Suppressor macrophage treated with lipopolysaccharide for 1 hour (primary cell): ENCODE measurements around the gene PRUNE1.

Experiments
- DNase-seq, 3 donors: peaks; one replicate each; pipeline ENCODE4 v3.0.0-alpha.2; 2020 to 2022

Gene PRUNE1

GRCh38 chr1:150979092-150980056 is 28.9 kb upstream of the PRUNE1 start:
- DNase-seq, result peak; percentile 94 to 95 (median 94)

- no peak for DNase-seq
Measured at GRCh38 chr1:150981177-150981804, 27.0 kb upstream of the PRUNE1 start.

DNA sequence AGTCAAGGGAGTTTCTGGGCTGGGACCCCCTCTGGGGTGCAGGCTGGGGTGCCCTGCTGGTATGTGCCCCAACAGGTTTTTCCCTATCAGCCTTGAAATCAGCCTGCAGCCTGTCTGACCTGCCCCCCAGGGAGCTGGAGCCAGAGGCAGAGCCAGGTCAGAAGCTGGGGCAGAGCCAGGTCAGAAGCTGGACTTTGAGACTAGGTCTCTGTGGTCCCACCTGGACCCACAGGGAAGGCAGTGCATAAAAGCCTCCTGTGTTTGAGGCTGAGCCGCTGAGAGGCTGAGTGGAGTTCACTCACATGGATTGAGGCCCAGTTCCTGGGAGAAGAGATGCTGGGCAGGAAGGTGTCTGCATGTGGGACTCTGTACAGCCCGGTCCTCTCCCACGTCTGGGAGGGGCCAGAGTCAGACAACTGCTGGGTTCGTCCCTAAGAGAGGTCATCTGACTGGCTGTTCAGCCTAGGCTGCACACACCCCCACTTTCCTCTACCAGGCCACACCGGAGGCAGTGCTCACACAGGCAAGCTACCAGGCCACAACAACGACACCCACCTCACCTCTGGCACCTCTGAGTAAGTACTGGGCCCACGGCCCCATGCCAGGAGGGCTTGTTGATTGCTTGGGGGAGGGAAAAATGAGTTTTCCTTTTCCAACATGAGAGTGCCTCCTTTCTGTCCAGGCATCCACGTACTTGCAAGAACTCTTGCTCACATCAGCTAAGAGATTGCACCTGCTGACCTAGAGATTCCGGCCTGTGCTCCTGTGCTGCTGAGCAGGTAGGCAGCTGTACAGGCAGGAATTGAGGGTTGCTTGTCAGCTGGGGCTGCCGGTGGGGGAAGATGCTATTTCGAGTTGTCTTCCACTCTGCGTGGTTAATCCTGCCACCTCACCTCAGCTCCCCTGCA is 26.2 kb upstream of the PRUNE1 start, which contains the start of gene ANXA9:
TSS of gene ANXA9 (plus strand) at position 488 of the 908 bp plus-strand sequence. CDS start 814 bp downstream, outside the sequence.
- peak in 2 of 3 donors; percentile 37 to 65 for DNase-seq

- no peak for DNase-seq
Measured at GRCh38 chr1:150985179-150985825, 22.9 kb upstream of the PRUNE1 start.

- DNase-seq, result no peak
Measured at GRCh38 chr1:150987924-150988323, 20.3 kb upstream of the PRUNE1 start.

DNA sequence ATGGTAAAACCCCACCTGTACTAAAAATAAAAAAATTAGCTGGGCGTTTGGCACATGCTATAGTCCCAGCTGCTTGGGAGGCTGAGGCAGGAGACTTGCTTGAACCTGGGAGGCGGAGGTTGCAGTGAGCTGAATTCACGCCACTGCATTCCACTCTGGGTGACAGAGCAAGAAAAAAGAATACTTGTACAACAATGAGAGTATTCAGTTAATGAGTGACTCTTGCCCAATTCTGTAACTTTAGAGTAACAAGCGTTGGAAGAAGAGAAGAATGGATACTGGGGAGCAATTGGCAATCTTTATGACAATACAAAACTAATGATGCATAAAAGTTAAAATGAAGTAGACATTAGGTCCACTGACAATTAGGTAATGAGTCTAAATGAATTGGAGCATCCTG is 15.6 kb upstream of the PRUNE1 start:
- DNase-seq, result no peak

DNA sequence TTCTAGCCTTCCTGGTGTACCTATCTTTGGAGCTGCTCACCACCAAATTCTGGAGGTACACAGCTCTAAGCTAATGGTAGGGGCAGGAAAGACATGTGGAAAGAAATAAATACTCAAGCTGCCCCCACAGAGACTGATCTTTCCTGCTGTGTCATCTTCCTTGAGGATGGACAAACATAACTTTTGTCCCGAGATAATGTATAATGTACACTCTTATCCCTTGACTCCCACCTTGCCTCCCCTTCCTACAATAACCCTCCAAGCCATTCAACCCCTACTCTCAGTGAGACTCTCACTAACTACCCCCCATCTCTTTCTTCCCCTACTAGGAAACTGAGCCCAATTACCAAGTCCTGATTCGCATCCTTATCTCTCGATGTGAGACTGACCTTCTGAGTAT is 14.0 kb upstream of the PRUNE1 start:
- no peak for DNase-seq

- no peak for DNase-seq
Measured at GRCh38 chr1:150995460-150995859, 12.8 kb upstream of the PRUNE1 start.

- DNase-seq, result peak; percentile 57 to 65 (median 65)
Measured at GRCh38 chr1:150995896-150996295, 12.4 kb upstream of the PRUNE1 start.

DNA sequence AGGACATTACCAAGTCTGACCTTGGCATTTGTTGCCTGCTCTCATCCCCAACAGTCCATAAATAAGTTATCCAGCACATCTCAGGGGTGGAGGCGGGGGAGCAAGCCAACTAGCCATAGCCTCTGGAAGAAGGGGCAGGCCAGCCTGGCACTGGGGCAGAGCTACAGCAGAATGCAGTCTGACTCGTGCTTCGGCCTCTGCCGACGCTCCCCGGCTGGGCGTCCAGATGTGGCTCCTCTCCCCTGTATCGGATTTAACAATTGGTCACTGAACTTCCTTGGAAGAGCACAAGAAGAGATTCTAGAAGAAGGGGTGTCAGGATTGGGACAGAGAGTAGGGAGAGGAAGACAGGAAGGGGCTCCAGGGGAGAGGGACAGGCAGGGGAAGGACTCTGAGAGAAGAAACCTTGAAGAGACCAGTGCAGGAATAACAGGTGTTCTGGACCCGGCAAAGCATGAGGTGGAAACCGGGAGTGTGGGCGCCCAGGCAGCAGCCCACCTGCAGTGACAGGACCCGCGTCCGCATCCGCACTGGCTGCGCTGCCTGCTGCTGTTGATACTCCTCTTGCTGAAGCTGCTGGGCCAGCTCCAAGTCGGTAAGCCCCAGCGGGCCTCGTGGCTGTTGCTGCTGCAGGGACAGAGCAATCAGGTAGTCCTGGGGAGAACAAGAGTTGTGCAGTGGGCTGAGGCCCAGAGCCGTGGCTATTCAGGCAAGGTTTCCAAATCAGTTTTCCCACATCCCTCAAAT is 10.9 kb upstream of the PRUNE1 start:
- DNase-seq, result no peak

GRCh38 chr1:150997949-150998348 is 10.3 kb upstream of the PRUNE1 start:
- DNase-seq, result no peak

DNA sequence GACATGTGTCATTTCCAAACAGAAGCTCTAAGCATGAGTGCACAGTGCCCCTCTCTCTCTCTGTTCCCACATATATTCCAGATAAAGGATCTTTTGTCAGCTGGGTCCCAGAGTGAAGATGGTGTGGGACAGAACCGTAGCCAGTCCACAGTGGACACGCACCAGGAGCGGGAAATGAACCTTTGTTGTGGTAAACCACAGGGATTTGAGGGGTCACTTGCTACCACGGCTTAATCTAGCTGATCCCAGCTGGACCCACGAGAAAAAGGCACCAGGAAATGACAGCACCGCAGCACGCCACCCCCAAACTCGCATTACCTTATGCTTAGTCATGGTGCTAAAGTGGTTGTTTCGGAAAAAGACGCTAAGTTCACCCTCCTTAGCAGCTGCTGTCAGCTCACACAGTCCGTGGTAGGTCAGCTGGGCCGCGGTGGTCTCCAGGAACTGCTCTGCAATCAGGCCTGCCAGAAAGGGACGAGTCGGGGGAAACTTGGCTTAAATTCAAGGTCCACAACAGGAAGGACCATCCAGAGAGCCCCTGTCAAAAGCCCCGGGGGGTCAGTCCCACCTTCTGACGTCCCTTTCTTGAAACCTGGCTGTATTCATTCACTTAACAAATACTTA is 9.1 kb upstream of the PRUNE1 start:
- peak; percentile 76 to 85 (median 84) for DNase-seq

GRCh38 chr1:150999926-151000325 is 8.3 kb upstream of the PRUNE1 start:
- peak; percentile 55 to 77 (median 65) for DNase-seq

DNA sequence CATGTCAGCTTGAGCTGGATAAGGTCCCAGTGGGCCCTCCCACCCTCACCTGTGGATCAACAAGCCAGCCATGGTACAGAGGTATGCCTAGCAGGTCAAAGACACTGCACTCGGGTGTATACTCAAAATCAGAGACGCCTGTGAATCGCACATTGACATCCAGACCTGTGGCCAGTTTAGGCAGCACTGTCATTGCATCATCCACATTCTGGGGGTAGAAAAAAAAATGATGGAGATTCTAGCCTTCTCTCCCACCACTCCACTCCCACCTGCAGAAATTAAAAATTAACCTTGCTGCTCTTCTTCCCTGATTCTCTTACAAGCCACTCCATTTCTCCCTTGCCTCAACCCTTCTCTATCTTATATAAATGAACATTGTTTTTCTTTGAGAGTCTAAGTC is 7.8 kb upstream of the PRUNE1 start:
- no peak for DNase-seq

DNA sequence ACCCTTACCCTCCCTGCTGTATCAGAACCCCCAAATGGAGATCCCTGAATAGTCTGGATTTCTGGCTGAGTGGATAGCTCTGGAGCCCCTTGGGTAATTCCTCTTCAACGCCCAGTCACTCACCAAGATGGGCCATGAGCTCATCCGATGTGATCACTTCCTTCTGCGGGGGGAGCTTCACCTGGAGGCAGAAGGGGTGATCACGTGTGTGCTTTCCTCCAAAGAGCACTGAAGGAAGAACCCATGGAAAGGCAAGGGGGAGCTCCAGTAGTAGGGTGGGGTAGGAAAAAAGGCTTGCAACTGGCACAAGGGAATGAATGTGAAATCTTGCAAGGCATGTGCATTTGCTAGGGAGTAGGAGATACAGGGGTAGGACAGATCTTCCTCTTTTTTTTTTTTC is 6.6 kb upstream of the PRUNE1 start:
- DNase-seq, result peak; percentile 80 to 81 (median 81)

DNA sequence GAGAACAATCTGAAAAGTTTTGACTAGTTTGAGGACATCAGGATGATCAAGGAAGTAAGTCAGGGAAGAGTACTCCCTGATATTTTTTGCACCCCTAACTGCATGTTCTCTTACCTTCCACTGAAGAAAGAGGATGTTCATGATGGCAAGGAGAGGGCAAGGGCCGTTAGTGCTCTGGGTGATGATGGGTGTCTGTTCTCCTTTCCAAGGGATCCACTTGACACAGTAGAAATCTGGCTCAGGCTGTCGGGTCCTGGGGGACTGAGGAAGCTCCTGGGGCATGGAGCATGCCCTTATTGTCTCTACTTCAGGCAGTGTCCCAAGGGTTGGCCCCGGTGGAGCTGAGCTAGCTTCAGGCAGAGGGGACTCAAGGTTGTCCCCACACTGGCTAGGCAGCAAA is 6.2 kb upstream of the PRUNE1 start:
- no peak for DNase-seq

- no peak for DNase-seq
Measured at GRCh38 chr1:151002611-151003010, 5.6 kb upstream of the PRUNE1 start.

DNA sequence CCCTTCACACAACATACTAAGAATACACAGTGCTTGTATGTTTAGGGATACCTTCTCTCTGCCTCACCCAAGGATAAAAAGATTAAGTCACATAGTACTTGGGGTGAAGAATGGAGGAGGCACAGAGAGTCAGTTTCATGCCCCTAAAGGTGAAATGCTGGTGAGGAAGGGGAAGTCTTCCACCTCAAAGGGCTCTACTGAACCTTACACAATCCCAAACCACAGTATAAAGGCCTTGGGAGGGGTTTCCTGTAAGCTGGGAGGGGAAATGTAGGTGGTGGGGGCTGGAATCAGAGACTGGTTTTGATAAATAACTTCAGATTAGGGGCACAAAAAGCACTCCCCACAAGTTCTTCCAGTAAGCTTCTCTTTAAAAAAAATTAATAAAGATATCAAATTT is 5.1 kb upstream of the PRUNE1 start:
- no peak for DNase-seq

GRCh38 chr1:151005729-151006319 is 2.4 kb upstream of the PRUNE1 start:
- no peak for DNase-seq

DNA sequence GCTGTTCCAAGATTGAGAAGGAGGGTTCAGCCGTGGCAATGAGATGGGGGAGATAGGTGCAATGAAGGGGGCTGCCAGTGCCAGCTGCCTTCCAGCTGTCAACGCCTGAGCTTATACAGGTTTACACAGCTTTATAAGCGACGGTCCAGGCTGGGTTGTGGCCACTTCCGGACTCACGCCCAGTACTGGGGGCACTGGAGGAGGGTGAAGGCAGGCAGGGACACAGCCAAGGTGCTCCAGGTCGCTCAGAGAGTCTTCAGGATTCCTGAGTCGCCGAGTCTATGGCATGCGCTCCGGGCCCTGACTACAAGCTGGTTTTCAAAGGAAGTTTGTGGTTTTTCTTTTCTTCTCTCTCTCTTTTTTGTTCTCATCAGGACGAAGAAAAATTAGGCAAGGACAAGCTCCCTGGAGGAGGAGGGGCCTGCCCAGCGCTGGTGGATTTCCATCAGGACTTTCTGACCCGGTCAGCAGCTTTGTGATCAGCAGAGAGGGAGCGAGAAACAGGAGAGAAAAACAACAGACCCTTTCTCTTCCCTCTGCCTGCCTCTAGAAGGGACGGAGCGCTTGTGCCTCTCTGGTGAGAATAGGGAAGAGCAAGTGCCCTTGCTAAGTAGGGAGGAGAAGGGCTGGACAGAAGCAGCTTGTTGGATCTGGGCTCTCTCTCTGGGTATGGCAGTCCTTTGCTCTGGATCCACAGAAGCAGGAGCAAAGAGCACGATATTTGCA is 1.8 kb upstream of the PRUNE1 start, which contains the start of gene MINDY1:
TSS of gene MINDY1 (minus strand) at position 576 of the 726 bp plus-strand sequence. CDS start 4,285 bp downstream, outside the sequence.
- DNase-seq, result peak; percentile 78 to 84 (median 79)
